DND-41 (cell line): ENCODE results near the gene ERG28.

ENCODE experiments used
- ATAC-seq: fragments of 200-7000 bp; cut with Tn5 transposase; 3 replicates; pipeline ENCODE4 v1.9.1; 2021; ENCODE audit warnings: low read depth; ENCODE audit not compliant: insufficient read depth
- DNase-seq: peaks from one replicate; pipeline ENCODE4 v3.0.0-alpha.2; 2020
- H2AFZ ChIP-seq: 2 replicates; pipeline ENCODE4 v1.6.0; 2012; ENCODE audit warnings: low read depth, low read length
- H3K27ac ChIP-seq: 2 replicates; pipeline ENCODE4 v1.5.1; 2012; ENCODE audit warnings: low read length, inconsistent platforms
- H3K27me3 ChIP-seq: fragments of 200-600 bp; sonication (generic); 2 replicates; pipeline ENCODE4 v1.6.0; 2012; ENCODE audit warnings: low read length, mild to moderate bottlenecking, inconsistent platforms; ENCODE audit not compliant: insufficient read depth, poor library complexity
- H3K36me3 ChIP-seq: 2 replicates; pipeline ENCODE4 v1.5.1; 2012; ENCODE audit warnings: low read length, inconsistent platforms; ENCODE audit not compliant: insufficient read depth
- H3K4me1 ChIP-seq: 2 replicates; pipeline ENCODE4 v1.5.1; 2012; ENCODE audit warnings: mild to moderate bottlenecking, low read length; ENCODE audit not compliant: insufficient read depth
- H3K4me2 ChIP-seq: 2 replicates; pipeline ENCODE4 v1.6.0; 2012; ENCODE audit warnings: mild to moderate bottlenecking, moderate library complexity, low read length, inconsistent platforms; ENCODE audit not compliant: insufficient read depth
- H3K4me3 ChIP-seq, 2 experiments: fragments of 200-600 bp in 1 of 2; shearing (Covaris generic) in 1 of 2; 2 replicates each; pipeline ENCODE4 v1.5.1; 2012 to 2016; ENCODE audit warnings: inconsistent platforms in 2 of 2, low read length in 2 of 2, mild to moderate bottlenecking in 2 of 2, low read depth in 1 of 2, moderate library complexity in 1 of 2
- H3K79me2 ChIP-seq: 2 replicates; pipeline ENCODE4 v1.6.0; 2012; ENCODE audit warnings: low read length, inconsistent platforms; ENCODE audit not compliant: insufficient read depth
- H3K9ac ChIP-seq: 2 replicates; pipeline ENCODE4 v1.6.0; 2012; ENCODE audit warnings: low read depth, mild to moderate bottlenecking, inconsistent platforms, low read length, moderate library complexity
- H3K9me3 ChIP-seq: 2 replicates; pipeline ENCODE4 v1.5.1; 2012; ENCODE audit warnings: low read length, moderate library complexity, mild to moderate bottlenecking, inconsistent platforms; ENCODE audit not compliant: insufficient read depth, severe bottlenecking
- H4K20me1 ChIP-seq: 2 replicates; pipeline ENCODE4 v1.6.0; 2012; ENCODE audit warnings: low read length; ENCODE audit not compliant: insufficient read depth
- CTCF ChIP-seq: IDR thresholded peaks from 2 replicates; pipeline ENCODE4 v1.5.1; 2012; ENCODE audit warnings: borderline replicate concordance, low read length, moderate library complexity, mild to moderate bottlenecking; ENCODE audit not compliant: poor library complexity, severe bottlenecking; ENCODE audit errors: extremely low read depth
- EZH2 ChIP-seq: IDR thresholded peaks from 3 replicates; pipeline ENCODE4 v1.6.1; 2012; ENCODE audit warnings: borderline replicate concordance, low read depth, mild to moderate bottlenecking, moderate library complexity, low read length, inconsistent platforms; ENCODE audit not compliant: severe bottlenecking

Gene ERG28

GRCh38 chr14:75646762-75647161 is 13.9 kb downstream of the ERG28 start:
- Histone ChIP-seq H2AFZ (no peak overlapping the region), H4K20me1 (no peaks in the 10 kb centered on the region), H3K4me2 (no peak overlapping the region), H3K27ac (no peak overlapping the region), H3K36me3 (peaks cover 33% of the 10 kb centered on the region), H3K4me3 (no peak overlapping the region), H3K4me1 (no peaks in the 10 kb centered on the region), H3K27me3 (no peaks in the 10 kb centered on the region), H3K9me3 (no peaks in the 10 kb centered on the region), H3K79me2 (no peaks in the 10 kb centered on the region), H3K9ac (no peak overlapping the region)
- DNase-seq (no peak), ATAC-seq (no peak)
- TF ChIP-seq EZH2 (no peak), CTCF (no peak)

- Histone ChIP-seq H3K79me2 (no peaks in the 10 kb centered on the region), H2AFZ (no peak overlapping the region), H3K4me2 (no peak overlapping the region), H3K27me3 (no peaks in the 10 kb centered on the region), H3K36me3 (peaks cover 17% of the 10 kb centered on the region), H3K9ac (no peak overlapping the region), H3K27ac (no peak overlapping the region), H4K20me1 (no peaks in the 10 kb centered on the region), H3K4me3 (no peak overlapping the region), H3K9me3 (no peaks in the 10 kb centered on the region), H3K4me1 (no peaks in the 10 kb centered on the region)
- DNase-seq = no peak
- TF ChIP-seq CTCF (no peak), EZH2 (no peak)
- no peak for ATAC-seq
These were observed 15.6 kb downstream of the ERG28 start for GRCh38 chr14:75645056-75645455.

DNA sequence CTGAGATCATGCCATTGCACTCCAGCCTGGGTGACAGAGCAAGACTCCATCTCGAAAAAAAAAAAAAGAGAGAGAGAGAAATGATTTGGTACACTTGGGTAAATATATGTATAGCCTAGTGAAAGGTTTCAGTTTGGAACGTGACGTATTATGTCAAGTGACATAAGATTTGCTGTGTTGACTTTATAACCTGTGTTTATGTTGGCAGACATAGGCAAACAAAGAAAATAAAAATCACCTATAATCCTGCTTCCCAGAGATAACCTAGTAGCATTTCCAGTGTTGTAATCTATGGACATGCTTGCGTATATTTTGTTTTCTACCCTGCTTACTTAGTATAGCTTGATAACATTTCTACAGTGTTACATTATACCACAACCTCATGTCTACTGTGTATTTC is 16.7 kb downstream of the ERG28 start:
- peaks cover 6% of the 10 kb centered on the region; the same call in 1 of the 2 replicates for H3K36me3 ChIP-seq
- no peaks in the 10 kb centered on the region for H3K9me3 ChIP-seq
- H3K4me1 ChIP-seq = no peaks in the 10 kb centered on the region
- H3K4me3 ChIP-seq = no peak overlapping the region
- H4K20me1 ChIP-seq = no peaks in the 10 kb centered on the region
- no peak for TF ChIP-seq CTCF
- TF ChIP-seq EZH2 = no peak
- no peak overlapping the region for H2AFZ ChIP-seq
- no peak overlapping the region for H3K27ac ChIP-seq
- H3K4me2 ChIP-seq = no peak overlapping the region
- ATAC-seq (no peak), DNase-seq (no peak)
- H3K79me2 ChIP-seq = no peaks in the 10 kb centered on the region
- H3K27me3 ChIP-seq = no peaks in the 10 kb centered on the region
- H3K9ac ChIP-seq = no peak overlapping the region

DNA sequence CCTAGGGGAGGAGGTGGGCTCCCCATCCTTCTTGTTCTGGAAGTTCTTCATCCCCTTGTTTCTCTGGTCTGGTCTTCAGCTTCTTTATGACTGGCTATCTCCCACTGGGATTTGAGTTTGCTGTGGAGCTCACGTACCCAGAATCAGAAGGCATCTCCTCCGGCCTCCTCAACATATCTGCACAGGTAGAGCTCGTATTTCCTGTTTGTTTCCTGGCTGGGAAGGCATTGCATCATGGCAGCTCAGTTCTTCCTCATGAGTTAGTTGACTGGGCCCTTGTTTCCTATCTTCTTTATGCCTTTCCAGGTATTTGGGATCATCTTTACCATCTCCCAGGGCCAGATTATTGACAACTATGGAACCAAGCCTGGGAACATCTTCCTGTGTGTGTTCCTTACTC is 19.8 kb downstream of the ERG28 start:
- Histone ChIP-seq H4K20me1 (no peaks in the 10 kb centered on the region), H3K36me3 (no peaks in the 10 kb centered on the region), H3K4me3 (no peak overlapping the region), H3K4me2 (no peak overlapping the region), H3K27me3 (no peaks in the 10 kb centered on the region), H3K9me3 (no peaks in the 10 kb centered on the region), H2AFZ (no peak overlapping the region), H3K79me2 (no peaks in the 10 kb centered on the region), H3K9ac (no peak overlapping the region), H3K4me1 (no peaks in the 10 kb centered on the region), H3K27ac (no peak overlapping the region)
- DNase-seq (no peak), ATAC-seq (no peak)
- TF ChIP-seq EZH2 (no peak), CTCF (no peak)
